SHP77 (cell line): ENCODE results near the gene PAX5.
"Not testable (repeated sequence)": the region's sequence is repeated elsewhere in the genome, so short reads cannot be mapped to it uniquely, and the experiment has no call there.

Experiments used
- DNase-seq, 2 experiments: peaks; one replicate each; lab custom pipeline; 2025; lab: John Stamatoyannopoulos, UW

PAX5 gene

DNA sequence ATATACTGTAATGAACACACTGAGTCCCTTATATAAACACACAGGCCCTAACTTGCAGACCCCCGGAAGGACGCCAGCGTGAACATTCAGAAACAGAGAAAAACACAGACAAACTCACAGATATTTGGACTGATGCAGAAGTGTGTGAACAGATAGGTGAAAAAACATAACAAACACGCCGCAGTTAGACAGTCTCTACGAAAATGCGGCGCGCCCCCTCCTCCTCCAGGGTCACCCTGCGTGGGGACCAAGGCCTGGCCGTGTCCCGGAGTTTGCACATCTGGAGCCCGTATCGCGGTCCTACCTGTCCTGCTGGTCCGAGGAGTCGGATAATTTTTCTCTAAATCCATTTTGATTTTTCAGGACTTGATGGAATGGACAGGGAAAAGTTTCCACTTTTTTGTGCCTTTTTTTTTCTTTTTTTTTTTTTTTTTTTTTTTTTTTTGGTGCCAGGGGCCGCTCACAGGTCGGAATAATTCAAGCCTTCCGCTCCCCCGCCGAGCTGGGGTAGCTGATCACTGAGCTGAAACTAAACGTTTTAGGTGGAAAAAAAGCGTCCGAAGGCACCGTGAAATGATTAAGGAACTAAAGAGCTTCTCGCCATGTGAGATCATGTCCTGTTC, at the start of gene PAX5:
Gene PAX5, minus strand, starts transcription at position 587 of the 623 bp plus-strand sequence. Its CDS starts 237 bp downstream, at position 350.
- DNase-seq: no peak

DNA sequence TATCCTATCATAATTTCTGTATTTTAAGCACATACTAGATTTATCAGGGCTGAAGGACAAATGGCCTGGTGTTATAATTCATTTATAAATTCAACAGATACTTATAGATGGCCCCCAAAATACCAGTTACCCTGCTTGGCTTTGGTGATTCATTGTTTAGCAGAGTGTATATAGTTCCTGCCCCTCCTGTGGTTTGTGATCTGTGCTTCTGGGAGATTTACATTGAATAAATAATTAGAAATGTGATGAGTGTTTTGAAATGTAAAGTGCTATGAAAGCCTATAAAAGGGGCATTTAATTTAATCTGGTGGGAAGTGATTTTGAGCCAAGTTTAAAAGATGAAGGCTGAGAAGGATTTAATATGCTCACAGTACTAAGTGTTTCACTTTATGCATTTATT, 49.6 kb upstream of the PAX5 start:
- no peak for DNase-seq

DNA sequence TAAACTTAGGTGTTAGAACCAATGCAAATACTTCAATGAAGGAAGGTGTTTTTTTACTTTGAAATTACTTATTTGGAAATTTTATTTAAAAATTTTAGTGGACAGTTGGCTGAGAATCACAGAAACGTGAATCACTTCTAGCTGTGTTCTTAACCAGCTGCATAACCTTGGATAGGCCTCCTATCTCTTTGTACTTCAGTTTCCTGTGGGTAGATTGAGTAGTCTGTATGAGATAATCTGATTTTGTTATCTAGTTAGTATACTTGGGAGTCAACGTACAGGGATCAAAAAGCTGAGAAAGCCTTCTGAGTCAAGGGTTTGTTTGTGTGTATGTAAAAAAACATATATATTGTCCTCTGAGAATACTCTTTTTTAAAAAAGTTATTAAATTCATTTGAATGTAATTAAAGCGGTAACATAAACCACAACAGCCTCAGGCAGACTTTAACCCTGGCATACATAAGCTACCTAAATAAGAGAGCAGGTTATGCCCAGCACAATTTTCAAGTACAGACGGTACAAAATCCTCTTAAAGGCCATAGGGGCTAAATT, 48.2 kb upstream of the PAX5 start:
- no peak for DNase-seq

DNA sequence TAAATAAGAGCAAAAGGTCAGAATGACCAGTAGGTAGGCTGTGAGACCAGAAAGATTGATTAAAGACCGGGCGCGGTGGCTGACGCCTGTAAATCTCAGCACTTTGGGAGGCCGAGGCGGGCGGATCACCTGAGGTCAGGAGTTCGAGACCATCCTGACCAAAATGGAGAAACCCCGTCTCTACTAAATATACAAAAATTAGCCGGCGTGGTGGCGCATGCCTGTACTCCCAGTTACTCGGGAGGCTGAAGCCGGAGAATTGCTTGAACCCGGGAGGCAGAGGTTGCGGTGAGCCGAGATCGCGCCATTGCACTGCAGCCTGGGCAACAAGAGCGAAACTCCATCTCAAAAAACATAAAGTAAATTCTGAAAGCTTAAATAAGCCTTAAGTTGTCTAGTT, 47.4 kb upstream of the PAX5 start:
- not testable (repeated sequence) for DNase-seq

DNA sequence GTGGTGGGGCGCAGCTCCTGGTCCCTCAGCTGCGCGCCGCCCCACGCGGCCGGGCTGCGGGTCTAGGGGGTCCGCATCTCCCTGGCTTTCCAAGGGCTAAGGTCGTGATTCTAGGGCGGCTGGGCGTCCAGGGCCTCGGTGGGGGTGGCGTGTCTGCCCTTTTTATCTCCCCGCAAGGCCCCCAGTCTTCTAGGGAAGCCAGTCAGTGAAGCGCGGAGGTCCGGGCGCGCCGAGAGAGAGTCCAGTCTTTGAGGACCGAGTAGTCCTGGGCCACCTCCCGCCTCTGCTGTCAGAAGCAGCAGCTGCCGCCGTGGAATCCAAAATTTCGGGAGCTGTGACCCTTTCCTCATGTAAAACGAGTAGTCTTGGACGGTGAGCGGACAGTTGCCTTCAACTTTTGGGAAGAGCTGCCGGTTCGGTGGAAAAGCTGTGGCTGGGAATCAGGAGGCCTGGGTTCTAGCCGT, 46.1 kb upstream of the PAX5 start:
- not testable (repeated sequence) for DNase-seq

DNA sequence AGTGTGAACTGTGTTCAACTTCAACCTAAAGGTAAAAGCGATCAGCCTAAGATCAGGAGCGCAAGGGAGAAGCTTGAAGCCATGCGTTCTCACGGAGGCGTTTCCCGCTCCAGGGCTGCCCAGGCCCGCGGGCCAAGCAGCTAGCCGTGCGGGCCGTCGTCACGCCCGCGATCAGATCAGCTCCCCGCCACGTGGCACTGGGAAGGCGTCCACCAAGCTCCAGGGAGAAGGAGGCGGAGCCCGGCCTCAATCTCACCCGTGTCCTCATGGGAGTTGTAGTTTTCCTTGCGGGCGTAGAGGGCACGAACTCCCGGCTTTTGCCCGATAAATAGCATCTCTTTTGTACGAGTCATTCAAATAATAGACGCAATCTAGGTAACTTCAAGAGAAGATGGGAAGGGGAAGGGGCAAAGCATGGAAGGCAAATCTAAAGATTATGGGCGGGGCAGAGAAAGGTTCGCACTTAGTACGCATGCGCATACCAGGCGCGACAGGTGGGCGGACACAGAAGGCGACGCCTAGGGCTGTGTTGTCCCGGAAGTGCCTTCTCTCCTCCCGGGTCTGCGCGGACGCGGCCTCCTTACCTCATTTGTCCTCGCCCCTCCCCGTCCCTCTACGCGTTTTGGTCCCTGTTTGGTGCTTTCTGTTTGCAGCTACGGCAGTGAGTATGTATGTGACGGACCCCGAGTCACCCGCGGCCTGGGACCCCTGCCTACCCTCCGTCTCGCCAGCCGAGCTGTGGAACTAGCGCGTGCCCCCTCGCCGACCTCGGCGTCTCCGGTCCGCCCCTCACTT, 45.5 kb upstream of the PAX5 start:
- peak; percentile 75 to 85 for DNase-seq

DNA sequence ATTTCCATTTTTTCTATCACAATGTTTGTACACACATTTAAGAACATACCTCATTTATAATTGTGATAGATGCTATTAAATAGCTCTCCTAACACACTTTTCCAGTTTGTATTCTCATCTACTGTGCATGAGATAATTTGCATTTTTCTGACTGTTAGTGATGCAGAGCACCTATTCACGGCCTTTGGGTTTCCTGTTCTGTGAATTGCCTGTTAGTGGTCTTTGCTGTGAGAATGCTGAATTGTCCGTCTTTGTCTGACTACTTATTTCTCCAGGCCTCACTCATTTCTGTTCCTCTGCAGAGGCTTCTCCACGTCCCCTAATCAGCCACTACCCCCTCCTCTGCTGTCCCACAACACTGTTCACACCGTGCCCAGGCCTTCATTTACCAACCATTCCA, 40.7 kb upstream of the PAX5 start:
- not testable (repeated sequence) for DNase-seq

DNA sequence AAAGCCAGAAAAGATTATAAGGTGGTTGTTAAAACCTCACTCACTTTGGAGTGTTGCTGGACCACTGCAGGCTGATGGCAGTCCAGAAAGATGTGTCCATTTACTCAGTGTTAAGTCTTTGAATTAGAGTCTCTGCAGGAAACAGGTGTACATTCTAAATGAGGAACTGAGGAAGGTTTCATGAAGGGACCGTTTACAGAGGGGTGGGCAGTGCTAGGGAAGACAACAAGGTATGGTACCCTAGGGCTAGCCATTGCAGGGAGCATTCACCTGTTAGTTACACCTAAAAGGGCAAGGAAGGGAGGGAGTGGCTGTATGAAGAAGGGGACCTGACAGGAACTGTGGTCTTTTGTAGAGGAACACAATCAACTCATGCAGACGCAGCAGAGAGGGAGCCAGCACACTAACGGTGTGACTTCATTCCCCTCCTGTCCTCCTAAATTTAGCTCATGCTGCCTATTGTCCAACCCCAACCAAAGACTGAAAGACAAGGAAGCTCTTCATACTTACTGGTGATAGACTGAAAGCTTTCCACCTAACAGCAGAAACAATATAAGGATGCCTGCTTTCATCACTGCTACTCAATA, 32.2 kb upstream of the PAX5 start:
- no peak for DNase-seq

DNA sequence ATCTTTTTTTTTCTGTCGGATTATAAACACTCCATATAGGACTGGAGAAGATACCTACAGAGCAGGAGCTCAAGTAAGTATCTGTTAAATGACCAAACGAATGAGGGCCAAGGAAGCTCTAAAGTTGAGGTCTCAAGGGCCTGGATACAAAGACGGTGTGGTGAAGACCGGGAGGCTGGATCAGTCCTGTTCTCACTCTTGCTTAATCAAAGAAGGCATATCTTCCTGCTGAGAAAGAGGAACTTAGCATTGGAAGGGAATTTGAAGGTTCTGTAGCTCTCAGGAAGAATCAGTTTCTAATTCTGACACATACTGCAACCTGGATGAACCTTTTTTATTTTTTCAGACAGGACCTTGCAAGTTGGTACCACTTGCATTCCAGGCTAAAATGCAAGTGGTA, 28.3 kb upstream of the PAX5 start:
- DNase-seq: no peak

DNA sequence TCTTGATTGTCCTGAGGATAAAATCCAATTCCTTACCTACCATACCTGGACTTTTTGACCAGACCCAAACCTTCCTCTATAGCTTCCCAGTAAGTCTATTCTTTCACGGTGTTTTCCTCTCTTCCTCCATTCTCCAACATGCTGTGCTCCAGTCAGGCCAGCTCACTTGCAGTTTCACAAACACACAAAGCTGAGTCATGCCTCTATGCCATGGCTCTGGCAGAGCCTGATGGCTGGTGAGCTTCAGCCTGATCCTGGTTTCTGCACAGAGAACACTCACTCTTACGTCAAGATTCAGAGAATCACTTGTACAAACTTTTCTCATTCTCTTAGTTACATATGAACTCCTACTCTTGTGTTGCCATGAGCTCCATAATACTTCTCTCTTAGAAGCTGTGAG, 27.7 kb upstream of the PAX5 start:
- no peak for DNase-seq

DNA sequence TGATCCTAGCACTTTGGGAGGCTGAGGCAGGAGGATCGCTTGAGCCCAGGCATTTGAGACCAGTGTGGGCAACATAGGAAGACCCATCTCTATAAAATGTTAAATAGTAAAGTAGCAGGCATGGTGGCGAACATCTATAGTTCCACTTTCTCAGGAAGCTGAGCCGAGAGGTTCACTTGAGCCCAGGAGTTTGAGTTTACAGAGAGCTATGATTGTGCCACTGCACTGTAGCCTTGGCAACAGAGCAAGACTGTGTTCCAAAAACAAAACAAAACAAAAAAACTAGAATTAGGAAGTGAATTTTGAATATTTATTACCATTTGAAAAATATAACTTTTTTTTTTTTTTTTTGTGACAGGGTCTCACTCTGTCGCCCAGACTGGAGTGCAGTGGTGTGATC, 26.8 kb upstream of the PAX5 start:
- DNase-seq: no peak

DNA sequence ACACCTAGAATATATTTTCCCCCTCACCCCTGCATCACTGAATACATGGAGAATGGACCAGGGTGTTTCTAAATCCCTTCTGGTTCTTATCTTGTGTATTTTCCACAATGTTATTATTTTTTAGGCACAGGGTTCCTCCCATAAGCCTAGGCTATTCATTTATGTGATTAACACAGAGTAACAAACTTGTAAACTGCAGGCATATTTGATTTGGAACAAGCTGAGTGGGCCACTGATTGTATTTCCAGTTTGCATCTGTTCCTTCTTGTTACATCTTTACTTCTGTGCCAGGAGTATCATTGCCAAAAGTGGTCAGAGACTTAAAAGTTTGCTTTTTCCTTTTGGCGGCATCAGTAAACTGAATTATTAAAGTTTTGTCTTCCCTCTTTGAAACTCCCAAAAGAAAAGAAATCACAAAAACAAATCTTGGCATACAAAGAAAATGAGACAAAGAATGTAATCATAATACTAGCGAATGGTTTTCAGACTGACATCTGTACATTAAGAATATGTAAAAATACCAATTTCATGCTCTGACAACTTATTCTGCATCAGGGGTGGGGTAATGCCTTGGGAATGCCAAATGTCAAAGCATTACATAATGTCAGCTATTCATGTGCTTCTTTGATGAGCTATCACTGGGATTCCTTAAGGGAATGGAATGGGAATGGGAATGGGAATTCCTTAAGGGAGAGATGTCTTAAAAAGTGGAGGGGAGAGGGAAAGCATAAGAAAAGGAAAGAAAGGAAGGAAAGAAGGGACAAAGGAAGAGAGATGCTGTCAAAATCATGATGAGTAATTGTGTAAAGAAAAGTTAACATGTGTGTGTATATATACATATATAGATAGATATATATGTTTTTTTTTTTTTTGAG, 22.2 kb upstream of the PAX5 start:
- DNase-seq: no peak

DNA sequence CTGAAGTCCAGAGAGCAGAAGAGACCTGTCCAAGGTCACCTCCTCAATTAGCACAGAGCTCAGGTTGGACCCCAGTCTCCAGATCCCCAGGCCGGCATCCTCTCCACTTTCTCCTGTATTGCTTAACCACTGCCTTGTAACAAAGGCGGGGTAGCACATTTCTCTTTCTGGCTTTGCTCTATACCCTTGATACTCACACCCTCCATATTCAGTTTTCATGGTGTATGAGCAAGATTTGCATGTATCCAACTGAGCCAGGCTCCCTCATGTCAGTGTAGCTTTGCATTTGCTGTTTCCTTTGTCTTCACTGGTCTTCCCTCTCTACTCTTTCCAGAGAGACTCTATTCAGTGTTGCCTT, 20.3 kb upstream of the PAX5 start:
- DNase-seq: not testable (repeated sequence)

DNA sequence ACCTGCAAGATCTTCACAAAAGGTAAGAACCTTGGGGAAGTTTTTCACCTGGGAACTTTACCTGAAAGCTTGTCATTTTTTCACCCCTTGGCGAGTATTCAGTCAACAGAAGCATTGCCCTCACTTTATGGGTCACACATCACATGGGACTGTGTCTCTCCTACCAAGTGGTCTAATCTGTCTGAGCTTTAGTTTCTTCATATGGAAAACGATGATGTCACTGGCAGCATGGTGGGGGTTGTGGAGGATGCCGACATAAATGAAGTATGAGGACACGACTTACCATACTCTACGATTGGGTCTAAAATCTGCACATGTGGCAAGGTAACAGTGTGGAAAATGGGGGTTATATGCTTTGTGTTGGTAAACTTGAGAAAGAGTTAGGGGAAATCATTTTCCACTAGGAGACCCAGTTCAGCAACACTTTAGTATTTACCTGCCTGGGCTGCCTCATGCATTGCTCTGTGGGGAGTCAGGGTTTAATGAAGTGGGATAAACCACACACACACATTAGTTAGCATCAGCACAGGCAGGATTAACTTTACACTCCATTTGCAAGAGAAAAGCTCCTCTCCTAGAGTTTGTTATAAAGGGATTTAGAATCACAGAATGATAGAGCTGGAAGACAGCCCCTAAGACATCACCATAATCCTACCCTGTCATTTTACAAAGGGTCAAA, 19.8 kb upstream of the PAX5 start:
- no peak for DNase-seq

DNA sequence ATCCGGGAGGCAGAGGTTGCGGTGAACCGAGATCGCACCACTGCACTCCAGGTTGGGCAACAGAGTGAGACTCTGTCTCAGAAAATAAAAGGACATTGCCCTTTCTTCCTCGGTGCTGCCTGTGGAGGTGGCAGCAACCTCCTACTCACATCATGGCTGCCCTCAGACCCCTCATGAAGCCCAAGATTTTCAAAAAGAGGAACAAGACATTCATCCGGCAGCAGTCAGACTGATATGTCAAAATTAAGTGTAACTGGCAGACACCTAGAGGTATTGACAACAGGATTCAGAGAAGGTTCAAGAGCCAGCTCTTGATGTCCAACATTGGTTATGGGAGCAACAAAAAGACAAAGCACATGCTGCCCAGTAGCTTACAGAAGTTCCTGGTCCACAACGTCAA, 12.6 kb upstream of the PAX5 start:
- no peak for DNase-seq

DNA sequence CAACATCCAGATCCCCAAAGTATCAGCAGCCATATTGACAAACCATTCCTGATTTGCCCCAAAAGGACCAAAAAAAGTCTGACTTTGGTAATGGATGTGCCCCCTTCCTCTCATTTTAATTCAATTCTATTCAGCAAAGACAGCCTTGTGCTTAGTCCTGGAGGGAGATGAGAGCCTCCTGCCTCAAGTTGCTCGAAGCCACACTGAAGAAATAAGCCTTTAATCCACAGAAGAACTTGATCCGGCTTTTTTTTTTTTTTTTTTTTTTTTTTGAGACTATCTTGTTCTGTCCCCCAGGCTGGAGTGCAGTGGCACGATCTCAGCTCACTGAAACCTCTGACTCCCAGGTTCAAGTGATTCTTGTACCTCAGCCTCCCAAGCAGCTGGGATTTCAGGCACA, 8.4 kb upstream of the PAX5 start:
- DNase-seq: no peak

DNA sequence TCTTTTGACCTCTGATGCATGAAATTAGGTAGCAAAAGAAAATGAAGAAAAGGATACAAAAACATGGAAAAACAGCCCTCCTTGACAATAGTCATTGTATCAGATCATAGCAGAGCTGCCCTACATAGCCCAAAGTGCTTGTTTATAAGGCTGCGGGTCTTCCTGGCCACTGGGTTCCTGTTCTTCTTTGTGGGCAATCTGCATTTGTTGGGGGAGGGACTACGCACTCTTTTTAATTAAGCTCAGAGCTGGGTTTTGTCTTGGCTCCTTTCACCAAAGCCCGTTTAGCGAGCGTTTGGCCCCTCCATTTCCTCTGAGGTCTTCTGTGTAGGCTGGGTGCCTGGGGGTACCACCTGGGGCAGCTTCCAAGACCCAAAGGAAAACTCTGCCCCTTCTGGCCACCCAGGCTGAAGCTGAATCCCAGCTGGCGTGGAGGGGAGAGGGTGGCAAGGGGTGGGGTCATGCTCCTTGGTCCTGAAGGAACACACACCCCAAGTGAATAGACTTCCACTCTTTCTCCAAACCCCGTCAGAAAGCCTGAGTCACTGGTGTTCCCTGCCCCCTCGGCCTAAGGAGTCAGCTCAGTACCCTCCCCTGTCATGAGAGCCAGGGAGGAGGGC, 6.5 kb upstream of the PAX5 start:
- no peak for DNase-seq

DNA sequence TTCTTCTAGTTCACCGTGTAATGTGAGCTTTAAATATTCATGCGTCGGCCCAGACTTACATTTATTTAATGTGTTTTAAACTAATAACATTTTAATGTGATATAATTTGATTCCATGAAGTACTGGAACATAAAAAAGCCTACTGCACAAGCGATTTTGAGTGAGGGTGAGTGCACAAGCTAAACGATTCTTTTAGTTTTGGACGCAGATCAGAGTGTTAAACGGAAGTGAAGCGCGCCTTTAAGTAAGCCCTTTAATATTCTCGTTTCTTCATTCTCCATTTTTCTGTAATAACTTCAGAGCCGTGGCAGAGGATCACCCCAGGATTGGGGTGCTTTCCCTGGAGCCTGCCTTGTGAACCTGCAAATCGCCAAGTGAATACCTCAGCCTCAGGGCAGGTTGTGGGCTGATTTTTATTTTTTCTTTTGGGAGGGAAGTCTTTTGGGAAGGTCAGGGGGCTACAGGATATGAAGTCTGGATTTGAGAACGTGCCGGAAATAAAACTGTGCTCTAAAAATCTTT, 4.9 kb upstream of the PAX5 start:
- DNase-seq: no peak

DNA sequence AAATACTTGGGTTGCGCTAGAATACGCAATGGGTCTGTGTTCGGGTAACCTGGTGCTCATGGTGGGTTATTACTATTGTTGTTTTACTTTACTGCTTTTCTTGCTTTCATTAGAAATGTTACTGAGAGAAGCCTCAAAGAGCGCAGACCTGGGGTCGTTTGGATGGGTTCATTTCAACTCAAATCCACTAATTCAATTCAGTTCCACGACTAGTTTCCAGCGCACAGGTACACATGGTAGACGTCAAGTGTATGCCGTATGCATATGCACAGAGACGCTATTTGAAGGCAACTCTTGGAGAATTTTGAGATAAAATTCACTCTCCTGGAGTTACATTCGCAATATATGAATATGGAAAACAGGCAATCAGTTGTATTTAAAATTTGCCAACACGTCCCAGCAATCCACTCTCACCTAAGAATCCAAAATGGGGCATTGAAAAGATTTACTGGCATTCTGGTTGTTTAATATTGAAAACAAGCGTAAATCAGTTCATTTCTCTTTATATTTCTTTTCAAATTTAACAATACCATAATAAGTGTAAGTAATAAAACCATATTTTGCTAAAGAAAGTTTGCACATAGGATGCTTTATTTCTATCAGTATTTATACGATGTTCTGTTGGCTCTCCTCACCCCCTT, 4.4 kb upstream of the PAX5 start:
- DNase-seq: no peak
